ENCODE results near the gene FAM163B.

The FAM163B gene

DNA sequence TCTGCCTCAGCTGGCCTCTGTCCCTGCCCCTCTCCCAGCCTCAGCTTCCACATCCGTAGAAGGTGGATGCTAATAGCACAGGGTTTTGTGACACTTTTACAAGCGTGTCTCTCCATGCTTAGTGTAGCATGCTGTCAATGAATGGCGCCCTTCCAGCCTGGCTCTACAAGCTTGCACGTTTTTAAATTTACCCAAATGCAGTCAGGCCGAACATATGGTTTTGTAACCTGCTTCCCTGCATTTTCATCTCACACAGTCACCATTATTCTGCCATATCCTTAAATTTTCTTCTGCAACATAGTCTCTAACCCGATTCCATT is 28.8 kb downstream of the FAM163B start:
- DNase-seq, result no peak

DNA sequence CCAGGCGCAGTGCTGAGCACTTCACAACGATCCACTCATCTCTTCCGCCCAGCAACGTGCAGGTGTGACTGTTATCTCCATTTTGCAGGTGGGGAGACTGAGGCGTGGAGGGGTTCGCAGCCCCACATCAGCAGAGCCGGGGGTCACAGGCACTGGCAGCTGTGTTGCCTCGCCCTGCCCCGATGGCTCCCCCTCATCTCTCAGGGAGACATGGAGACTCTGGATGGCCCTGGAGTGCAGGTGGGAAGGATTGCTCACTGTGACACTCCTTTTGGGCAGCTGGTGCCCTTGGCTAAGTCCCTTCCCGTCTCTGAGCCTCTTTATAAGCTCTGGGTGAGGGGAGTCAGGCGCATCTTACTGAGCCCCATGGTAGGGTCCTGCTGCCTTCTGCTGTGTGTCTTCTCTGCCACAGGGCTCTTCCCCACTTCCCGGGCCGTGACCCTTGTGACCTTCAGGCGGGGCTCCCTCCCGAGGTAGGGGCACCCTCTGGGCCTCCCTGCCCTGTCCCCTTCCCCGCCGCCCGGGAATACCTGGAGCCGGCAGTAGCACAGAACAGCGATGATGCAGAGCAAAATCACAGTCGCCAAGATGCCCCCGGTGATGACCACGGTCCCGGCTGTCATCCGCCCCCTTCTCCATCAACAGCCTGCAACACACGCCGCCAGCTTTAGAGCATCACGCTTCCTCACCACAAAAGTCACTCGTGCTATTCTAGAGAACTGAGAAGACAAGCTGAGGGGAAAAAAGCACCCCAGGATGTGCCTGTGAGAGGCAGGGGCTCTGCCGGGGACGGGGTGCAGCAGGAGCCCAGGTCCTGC is 29.4 kb downstream of the FAM163B start:
- DNase-seq, result no peak

DNA sequence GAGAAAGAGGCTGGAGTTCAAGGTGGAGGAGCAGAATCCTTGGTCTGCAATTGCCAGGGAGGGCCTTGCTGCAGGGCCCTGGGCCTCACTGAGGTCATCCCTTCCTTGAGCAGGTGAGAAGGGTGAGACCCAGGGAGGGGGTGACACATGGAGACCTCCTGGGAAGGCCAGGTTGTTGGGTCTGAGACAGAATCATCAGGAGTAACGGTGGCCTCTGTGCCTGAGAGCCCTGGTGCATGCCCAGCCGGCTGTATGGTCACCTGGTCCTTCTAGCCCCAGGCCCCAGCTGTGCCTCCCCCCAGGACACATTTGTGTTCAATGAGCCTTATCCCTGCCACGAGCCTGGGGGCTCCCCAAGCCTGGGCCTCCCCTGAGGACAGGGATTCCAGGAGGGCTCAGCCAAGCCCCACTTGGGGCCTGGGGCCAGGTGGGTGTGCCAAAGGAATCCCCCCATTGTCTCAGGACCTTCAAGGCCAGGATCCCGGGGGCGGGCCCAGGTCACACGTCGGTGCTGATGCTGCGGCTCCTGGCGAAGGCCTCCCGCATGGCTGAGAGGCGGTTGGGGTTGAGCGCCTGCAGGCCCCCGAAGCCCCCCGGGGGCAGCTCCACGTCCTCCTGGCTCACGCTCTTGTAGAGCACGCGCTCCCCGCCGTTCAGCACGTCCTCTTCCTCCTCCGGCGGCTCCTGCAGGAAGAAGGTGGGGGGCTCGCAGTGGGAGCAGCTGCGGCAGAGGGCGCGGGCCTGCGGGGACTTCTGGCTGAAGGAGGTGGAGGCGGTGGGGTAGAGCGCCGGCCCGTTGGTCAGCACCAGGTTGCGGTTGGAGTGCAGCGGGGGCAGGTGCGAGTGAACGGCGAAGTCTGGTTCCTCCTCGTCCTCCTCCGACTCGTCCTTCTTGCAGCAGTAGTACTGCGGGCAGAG is 30.4 kb downstream of the FAM163B start:
- no peak for DNase-seq

DNA sequence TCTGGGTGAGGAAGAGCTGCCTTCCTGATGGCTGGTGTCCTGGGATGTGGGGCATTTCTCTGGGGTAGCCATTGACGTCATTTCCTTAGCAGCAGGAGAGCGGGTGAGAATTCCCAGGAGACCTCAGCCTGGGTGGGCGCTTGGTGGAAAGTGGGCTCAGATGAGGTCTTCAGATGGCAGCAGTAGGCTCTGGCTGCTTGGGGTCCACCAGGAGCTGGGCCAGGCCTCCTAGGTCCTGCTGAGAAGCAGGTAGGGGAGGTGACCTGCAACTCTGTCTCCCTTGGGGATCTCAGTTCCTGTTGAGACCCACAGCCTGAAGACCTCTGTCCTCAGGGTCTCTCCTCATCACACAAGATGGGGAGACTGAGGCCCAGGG is 31.5 kb downstream of the FAM163B start:
- no peak for DNase-seq

DNA sequence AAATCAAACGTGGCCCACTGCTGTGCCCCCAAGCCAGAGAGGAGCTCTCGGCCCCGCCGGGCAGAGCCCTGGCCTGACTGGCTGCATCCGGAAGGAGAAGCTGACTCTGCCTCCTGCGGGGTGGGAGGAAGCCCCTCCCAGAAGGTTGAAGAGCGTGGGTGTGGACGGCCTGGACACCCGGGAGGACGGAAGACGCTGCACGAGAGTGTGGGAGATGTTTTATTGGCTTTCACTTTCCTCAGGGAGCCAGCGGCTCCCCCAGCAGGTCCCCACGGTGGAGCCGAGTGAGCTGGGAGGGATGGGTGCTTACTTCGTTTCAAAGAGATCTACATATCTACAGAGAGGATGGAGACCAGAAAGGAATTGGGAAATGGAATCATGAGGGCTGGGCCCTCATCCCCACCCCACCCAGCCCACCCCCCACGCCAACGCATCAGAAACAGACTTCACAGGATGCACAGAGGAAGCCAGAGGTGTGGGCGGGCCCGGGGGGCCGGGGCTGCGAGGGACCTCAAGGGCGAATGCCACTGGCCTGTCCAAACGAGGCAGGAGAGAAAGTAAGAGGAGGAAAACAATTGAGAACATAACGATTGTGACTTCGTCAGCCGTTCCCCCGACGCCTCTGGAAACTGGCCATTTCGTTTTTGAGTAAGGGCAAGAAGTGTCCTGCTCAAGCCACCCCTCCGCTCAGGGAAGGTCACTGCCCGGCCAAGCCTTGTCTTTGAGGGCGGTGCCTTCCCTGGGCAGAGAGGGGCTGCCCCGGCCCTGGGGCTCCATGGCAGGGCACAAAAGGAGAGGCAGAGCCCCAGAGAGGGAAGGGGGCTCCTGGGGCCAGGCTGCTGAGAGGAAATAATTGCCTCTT is 32.1 kb downstream of the FAM163B start:
- no peak for DNase-seq

DNA sequence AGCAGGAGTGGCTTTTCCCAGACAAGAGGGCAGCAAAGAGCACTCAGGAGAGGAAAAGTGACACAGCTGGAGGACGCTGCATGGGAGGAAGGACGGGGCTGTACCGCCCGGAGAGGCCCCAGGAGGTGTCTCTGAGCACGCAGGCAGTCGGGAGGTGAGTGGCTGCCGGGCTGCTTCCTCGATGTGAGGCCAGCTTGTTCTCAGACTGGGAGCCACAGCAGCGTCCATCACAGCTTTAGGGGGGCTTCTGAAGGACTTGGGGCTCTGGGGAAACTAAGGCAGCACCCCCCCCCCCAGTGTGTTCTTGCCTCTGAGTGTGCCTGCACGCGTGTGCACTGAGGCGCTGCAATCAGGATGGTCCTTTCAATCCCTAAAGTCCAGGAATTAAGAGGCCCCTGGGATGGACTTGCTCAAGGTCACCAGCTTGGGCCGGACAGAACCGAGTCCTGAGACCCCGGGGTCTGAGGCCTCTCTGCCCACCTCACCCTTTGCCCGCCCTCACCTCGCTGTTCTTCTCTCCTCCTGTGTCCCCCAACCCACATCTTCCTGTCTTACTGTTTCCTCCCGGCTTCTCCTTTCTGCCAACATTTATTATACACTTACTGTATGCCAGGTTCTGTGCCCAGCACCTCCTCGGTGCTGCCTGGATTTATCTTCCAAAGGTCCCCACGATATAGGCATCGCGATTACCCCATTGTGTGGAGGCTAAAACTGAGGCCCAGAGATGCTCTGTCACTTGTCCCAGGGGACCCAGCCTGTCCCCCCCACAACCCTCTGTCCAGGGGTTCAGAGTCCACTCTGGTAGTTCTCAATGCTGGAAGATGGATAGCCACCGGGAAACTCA is 32.9 kb downstream of the FAM163B start:
- no peak for DNase-seq

DNA sequence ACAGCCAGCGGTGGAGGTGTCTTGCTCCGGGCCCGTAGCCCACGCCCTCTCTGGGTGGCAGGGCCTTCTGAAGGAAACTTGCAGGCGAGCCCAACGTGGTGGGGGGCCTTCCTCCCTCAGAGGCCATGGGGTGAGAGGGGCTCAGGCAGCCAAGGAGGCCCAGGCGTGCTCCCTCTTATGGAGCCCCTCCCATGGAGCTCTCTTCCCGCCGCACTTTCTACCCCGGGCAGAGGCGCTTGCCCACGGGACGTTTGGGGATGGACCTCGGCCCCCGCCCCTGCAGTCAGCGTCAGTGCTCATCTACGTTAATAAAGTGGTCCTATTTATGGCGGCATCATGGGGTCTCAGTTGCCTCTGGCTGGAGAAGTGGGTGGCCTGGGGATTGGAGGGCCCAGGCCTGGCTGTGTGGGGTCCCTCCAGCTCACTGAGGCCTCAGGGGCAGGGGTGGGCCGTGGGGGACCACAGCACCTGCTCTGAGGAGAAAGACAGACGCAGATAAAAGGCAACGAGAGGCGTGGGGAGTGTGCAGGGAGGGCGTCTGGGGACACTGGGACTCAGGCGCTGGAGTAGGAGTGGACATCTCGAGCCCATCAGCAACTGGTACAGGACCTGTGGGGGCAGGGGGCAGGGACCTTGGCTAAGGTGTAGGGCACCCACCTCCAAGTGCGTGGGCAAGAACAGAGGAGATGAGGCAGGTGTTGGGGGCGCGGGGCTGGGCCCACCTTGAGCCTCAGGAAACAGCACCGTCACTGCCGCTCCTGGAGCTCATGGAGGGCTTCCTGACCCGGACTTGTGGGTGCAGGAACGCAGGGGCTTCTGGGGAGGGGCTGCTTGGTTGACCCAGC is 33.8 kb downstream of the FAM163B start:
- DNase-seq, result no peak

DNA sequence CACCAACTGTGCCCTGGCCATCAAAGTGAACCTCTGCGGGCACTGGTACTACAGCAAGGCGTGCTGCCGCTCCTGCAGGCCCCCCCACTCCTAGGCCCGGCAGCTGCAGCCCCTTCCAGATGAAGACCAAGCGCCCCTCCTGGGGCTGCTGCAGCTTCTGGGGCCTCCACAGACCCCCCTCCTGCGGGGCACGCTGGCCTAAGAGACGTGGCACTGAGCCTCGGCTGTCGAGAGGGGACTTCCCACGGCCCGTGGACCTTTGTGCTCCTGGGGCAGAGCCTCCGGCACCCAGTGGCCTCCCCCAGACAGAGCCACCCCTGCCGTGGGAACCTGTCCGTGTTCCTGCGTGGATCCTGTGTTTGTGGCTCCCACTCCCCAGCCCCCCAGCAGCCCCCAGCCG is 34.4 kb downstream of the FAM163B start:
- DNase-seq, result no peak

DNA sequence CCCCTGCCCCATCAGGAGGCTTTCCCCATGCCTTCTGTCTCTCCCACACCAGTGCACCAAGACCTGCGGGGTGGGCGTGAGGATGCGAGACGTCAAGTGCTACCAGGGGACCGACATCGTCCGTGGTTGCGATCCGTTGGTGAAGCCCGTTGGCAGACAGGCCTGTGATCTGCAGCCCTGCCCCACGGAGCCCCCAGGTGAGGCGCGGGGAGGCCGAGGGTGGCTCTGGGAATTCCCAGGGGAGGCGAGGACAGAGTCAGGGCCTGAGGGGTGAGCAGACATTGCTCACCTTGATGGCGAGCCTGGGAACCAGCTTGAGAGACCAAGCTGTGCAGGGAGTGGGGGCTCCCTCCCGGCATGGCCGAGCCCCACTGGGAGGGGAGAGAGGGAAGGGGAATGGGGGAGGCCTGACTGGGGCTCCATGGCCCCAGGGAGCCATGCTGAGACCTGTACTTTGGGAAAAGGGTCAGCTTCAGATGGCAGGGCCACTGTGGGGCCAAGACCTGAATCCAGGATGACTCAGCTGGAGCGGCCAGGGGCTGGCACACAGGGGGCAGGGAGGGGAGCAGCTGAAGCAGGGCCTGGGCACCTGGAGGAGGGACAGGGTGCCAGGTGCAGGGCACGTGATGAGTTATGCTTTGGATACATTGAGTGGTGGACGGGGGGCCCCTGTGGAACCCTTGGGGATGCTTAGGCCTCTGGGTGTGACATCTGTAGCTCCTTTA is 35.2 kb downstream of the FAM163B start:
- no peak for DNase-seq

DNA sequence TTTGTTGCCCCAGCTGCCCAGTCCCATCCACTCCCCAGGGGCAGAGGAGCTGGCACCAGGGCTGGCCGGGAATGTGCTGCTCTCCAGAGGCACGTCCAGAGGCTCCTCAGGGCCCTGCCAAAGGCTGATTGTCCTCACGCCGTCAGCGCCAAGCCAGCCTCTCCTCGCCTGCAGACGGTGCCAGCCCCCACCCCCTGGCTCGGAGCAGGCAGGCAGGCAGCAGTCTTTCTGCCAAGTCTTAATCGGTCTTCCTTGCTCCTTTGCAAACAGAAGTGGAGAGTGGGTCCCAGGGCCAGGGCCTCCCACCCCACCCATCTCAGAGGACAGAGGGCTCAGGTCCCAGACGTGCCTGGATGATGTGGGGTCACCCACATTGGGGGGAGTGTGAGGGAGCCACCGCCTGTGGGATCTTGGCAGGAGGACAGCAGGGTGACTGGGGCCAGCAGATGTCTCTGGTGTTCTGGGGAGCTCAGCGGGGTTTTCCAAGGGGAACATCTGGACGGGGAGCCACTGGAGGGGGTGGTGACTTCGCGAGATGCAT is 36.3 kb downstream of the FAM163B start:
- no peak for DNase-seq

DNA sequence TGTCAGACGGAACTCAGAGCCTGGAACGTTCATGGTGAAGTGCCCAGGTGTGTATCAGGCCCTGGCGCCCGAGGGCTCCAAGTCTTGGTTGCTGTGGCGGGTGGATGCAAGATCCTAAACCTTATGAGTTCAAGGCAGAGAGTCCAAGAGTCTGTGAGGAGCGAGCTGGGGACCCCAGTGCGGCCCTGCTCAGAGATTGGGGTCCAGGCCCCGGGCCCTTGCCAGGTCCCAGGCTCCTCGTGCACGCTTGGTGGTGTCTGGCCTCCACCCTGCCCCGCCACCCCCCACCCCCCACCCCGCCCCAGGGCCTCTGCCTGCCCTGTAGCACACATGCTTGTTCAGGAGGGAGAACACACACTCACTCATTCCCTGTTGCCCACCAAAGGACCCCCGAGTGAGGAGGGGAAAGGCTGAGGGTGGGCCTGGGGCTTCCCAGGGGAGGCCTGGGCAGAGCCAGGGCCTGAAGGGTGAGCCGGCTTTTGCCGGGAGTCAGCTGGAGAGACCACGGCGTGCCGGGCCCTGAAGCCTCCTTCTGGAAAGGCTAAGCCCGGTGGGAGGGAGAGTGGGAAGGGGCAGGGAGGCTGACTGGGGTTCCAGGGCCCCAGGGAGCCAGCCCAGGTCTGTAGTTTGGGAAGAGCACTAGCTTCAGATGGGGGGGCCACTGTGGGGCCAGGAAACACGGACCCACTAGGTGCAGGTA is 37.1 kb downstream of the FAM163B start:
- no peak for DNase-seq

DNA sequence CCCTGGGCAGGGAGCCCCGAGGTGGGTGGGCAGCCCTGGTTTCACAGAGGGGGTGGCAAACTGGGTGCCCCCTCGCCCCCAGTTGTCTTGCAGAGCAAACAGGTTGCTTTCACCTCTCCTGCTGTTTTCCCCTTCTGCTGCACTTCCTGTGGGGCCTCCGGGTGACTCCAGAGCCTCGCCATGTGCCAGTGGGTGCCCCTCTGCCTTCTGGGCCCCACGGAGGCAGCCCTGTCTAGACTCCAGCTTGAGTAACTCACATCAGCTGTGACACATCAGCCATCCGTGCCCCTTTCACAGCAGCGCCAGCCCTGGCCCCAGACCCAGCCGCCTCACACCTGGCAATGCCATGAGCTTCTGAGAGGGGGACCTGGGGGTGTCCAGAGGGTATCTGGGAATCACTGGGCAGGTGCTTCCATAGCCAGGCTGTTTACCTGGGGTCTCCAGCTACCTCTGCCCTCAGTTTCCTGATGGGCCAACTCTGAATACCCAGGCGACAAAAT is 37.7 kb downstream of the FAM163B start:
- DNase-seq, result no peak

DNA sequence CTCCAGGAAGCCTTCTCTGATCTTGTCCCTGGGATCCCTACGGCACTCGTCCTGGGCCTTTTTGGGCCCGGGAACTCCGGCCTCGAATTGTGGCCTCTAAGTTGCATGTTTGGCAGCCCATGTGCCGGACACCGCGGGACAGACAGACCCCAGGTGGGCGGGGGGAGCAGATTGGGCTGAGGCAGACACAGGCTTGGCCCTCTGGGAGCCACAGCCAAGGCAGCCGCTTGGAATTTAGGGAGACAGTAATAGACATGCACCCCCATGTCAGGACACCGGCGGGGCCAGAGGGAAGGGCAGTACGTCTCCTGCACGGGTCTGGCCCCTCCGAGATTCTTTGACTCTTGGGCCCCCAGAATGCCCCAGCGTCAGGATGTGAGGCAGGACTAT is 38.5 kb downstream of the FAM163B start:
- no peak for DNase-seq

DNA sequence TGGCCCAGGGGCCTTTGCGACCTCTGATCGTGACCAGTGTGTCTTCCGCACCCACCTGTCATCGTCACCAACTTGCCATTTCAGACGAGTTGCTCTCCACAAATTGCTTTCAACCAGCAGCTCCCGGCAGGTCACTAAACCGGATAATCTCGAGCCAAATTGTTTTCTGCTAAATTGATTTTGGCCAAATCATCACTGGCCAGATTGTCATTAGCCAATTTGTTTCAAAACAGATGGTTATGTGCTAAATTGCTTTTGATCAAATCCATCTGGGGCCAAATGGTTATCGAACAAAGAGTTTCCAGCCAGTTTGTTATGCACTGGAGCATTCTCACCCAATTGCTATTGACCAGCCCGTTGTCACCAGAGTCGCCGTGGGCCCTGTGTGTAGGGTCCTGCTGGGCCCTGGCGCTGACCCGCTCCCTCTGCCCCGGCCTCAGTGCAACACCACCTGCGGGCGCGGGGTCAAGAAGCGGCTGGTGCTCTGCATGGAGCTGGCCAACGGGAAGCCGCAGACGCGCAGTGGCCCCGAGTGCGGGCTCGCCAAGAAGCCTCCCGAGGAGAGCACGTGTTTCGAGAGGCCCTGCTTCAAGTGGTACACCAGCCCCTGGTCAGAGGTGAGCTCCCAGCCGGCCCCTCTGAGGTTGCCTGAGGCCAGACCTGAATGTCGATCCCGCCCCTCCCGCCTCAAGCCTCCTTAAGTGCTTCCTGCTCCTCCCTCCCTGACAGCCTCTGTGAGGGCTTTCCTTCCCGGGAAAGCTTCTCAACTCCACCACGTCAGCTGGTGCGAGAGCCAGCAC is 39.1 kb downstream of the FAM163B start:
- DNase-seq, result no peak

DNA sequence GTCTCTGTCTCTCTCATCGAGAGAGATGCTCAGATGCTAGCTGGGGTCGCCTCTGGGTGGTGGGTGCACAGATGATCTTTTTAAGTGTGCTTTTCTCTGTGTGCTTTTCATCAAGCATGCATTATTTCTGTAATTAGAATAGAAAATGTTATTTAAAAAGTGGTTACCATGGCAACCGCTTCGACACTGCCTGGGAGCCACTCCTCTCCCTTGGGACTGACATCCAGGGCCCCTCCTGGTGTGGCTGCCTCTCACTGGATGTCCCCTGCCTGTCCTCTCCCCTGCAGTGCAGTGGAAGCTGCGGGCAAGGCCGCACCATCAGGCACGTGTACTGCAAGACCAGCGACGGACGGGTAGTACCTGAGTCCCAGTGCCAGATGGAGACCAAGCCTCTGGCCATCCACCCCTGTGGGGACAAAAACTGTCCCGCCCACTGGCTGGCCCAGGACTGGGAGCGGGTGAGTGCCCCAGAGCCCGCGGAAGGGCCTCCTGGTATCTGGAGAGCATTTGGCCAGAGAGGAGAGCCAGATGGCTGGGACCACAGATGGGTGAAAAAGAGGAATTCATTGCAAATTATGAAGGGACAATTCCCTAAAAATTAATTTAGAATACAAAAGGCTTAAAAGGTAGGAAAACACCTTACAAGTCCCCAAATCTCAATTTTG is 39.9 kb downstream of the FAM163B start:
- no peak for DNase-seq

DNA sequence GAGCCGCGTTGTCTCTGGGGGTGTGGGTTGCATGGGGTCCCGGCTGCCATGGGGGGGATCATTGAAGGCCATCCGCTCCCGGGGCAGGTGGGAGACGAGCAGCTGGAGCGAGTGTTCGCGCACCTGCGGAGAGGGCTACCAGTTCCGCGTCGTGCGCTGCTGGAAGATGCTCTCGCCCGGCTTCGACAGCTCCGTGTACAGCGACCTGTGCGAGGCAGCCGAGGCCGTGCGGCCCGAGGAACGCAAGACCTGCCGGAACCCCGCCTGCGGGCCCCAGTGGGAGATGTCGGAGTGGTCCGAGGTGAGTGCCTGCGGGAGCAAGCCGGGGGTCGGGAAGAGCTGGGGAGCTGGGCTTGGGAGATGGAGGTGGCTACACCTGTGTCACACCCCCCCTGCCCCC is 41.0 kb downstream of the FAM163B start:
- no peak for DNase-seq

DNA sequence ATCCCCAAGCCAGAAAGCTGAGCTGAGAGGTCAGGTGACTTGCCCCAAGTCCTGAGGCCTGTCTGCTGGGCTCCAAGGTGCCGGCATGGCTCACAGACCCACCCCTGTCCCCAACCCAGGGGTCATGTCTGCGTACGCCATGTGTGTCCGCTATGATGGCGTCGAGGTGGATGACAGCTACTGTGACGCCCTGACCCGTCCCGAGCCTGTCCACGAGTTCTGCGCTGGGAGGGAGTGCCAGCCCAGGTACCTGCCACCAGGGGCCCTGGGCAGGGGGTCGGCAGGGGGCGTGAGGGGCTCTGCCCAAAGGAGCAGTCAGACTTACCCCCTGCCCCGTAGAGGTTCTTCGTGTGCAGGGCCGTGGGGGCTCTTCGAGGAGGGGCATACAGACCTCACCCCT is 42.4 kb downstream of the FAM163B start:
- no peak for DNase-seq

DNA sequence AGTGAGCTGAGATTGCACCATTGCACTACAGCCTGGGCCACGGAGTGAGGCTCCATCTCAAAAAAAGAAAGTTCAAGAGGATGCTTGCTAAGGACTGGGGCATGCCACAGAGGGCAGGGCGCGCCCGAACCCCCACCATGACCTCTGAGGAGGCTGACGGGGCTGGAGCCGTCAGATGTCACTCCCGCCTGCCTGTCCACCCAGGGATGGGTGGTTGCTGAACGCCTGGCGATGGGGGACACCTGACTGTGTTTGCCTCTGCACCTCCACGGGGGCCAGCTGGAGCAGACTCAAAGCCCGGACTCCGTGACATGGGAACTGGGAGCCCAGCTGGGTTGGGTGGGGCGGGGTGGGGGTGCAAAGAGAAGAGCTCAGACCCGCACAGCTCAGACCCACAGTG is 42.8 kb downstream of the FAM163B start:
- DNase-seq, result no peak

Measured in stimulated activated CD4-positive, alpha-beta T cell treated with anti-CD3 and anti-CD28 coated beads, Interleukin-4, amount 100 ng/mL, for 1 hour (primary cell).